Effector memory CD8-positive, alpha-beta T cell (primary cell): ENCODE results near the gene SLC39A13.
"Not testable (repeated sequence)": the region's sequence is repeated elsewhere in the genome, so short reads cannot be mapped to it uniquely, and the experiment has no call there.

Source experiments
- ATAC-seq: fragments of 150-1000 bp; cut with Tn5 transposase; replicated peaks from 2 replicates; pipeline ENCODE4 v1.10.0; 2021; ENCODE audit warnings: mild to moderate bottlenecking, moderate library complexity
- DNase-seq, 3 experiments: peaks; one replicate each; pipeline ENCODE4 v3.0.0; 2021
- H3K27ac Mint-ChIP-seq, 2 donors: one replicate each; pipeline ENCODE4 v1.8.0; 2022; ENCODE audit warnings: mild to moderate bottlenecking in 2 of 2, mixed read lengths in 2 of 2, moderate library complexity in 2 of 2
- H3K27me3 Mint-ChIP-seq, 2 donors: one replicate each; pipeline ENCODE4 v1.8.0; 2022; ENCODE audit warnings: mixed read lengths in 2 of 2
- H3K36me3 Mint-ChIP-seq: one replicate; pipeline ENCODE4 v1.8.0; 2022; ENCODE audit warnings: mild to moderate bottlenecking, moderate library complexity, mixed read lengths; ENCODE audit not compliant: insufficient read depth
- H3K4me1 Mint-ChIP-seq, 2 donors: one replicate each; pipeline ENCODE4 v1.8.0; 2022; ENCODE audit warnings: low read depth in 2 of 2, mixed read lengths in 2 of 2
- H3K4me3 Mint-ChIP-seq, 2 donors: one replicate each; pipeline ENCODE4 v1.8.0; 2022; ENCODE audit warnings: mild to moderate bottlenecking in 2 of 2, mixed read lengths in 2 of 2, moderate library complexity in 2 of 2
- H3K9me3 Mint-ChIP-seq, 2 donors: one replicate each; pipeline ENCODE4 v1.8.0; 2022; ENCODE audit warnings: mixed read lengths in 2 of 2

Gene SLC39A13

GRCh38 chr11:47448566-47449427 is 40.4 kb downstream of the SLC39A13 start, which contains the start of gene RAPSN:
TSS of gene RAPSN (minus strand) at chr11:47449136. CDS start at chr11:47448964, 172 bp downstream.
- no peaks in the 10 kb centered on the region for H3K4me1 Mint-ChIP-seq
- H3K27me3 Mint-ChIP-seq = no peaks in the 10 kb centered on the region
- no peaks in the 10 kb centered on the region for H3K36me3 Mint-ChIP-seq
- no peak for ATAC-seq
- peak within 1 kb of the TSS in 1 of 2 donors; percentile 38 for H3K27ac Mint-ChIP-seq
- no peak within 1 kb of the TSS for H3K4me3 Mint-ChIP-seq
- no peak for DNase-seq
- H3K9me3 Mint-ChIP-seq = no peaks in the 10 kb centered on the region

DNA sequence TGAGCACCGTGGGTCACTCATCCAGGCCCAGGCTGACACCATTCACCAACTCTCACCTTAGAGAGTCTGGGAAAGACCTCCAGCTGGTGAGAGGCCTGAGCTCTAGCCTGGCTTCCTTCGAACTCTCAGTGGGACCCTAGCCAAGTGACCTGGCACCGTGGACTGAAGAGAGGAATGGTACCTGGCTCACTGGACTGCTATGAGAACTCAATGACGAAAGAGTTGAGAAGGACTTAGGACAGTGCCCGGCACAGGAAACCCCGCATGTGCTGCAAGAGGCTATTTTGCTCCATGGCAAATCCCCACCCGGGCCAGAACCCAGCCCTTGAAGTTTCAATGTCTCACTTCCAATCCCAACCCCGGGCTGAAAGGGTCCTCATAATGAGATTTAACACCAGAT is 41.2 kb downstream of the SLC39A13 start:
- Mint-ChIP-seq H3K4me1 (no peaks in the 10 kb centered on the region), H3K9me3 (no peaks in the 10 kb centered on the region), H3K36me3 (no peaks in the 10 kb centered on the region), H3K27me3 (no peaks in the 10 kb centered on the region), H3K27ac (peak overlapping the region in 1 of 2 donors; percentile 38), H3K4me3 (no peak overlapping the region)
- no peak for DNase-seq
- ATAC-seq = no peak

GRCh38 chr11:47451436-47451835 is 43.0 kb downstream of the SLC39A13 start:
- Mint-ChIP-seq H3K27me3 (no peaks in the 10 kb centered on the region), H3K4me3 (no peak overlapping the region), H3K4me1 (no peaks in the 10 kb centered on the region), H3K9me3 (no peaks in the 10 kb centered on the region), H3K36me3 (no peaks in the 10 kb centered on the region), H3K27ac (no peak overlapping the region)
- DNase-seq (no peak), ATAC-seq (no peak)

- H3K4me3 Mint-ChIP-seq = no peak overlapping the region
- no peaks in the 10 kb centered on the region for H3K27me3 Mint-ChIP-seq
- ATAC-seq (no peak), DNase-seq (no peak)
- H3K36me3 Mint-ChIP-seq = no peaks in the 10 kb centered on the region
- H3K9me3 Mint-ChIP-seq = no peaks in the 10 kb centered on the region
- H3K27ac Mint-ChIP-seq = no peak overlapping the region
- H3K4me1 Mint-ChIP-seq = no peaks in the 10 kb centered on the region
Observed at GRCh38 chr11:47451990-47452389, 43.6 kb downstream of the SLC39A13 start.

DNA sequence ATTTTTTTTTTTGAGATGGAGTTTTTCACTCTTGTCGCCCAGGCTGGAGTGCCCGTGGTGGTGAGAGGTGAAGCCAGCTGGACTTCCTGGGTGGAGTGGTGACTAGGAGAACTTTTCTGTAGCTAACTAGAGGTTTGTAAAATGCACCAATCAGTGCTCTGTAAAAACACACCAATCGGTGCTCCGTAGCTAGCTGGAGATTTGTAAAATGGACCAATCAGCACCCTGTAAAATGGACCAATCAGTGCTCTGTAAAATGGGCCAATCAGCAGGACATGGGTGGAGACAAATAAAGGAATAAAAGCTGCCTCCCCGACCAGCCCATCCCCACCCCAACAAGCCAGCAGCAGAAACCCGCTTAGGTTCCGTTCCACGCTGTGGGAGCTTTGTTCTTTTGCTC is 45.0 kb downstream of the SLC39A13 start:
- no peak for ATAC-seq
- H3K36me3 Mint-ChIP-seq = peaks cover 3% of the 10 kb centered on the region
- no peaks in the 10 kb centered on the region for H3K4me1 Mint-ChIP-seq
- no peak overlapping the region for H3K27ac Mint-ChIP-seq
- H3K4me3 Mint-ChIP-seq = no peak overlapping the region
- no peak for DNase-seq
- H3K27me3 Mint-ChIP-seq = no peaks in the 10 kb centered on the region
- no peaks in the 10 kb centered on the region for H3K9me3 Mint-ChIP-seq

DNA sequence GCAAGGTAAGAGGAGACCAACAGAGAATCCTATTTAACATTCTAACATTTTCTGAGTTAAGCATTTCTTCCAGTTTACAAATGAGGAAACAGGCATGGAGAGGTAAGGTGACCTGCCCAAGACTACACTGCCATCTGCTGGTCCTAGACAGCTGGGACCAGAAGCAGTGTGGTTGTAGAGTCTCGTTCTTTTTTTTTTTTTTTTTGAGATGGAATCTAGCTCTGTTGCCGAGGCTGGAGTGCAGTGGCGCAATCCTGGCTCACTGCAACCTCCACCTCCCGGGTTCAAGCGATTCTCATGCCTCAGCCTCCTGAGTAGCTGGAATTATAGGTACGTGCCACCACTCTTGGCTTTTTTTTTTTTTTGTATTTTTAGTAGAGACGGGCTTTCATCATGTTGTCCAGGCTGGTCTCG is 45.9 kb downstream of the SLC39A13 start:
- H3K27me3 Mint-ChIP-seq, H3K4me3 Mint-ChIP-seq, H3K9me3 Mint-ChIP-seq, H3K4me1 Mint-ChIP-seq: not testable (repeated sequence)
- DNase-seq (peak; percentile 56), ATAC-seq (peak; percentile 99)
- H3K27ac Mint-ChIP-seq = peak overlapping the region in 1 of 2 donors; percentile 51
- H3K36me3 Mint-ChIP-seq = peaks cover 11% of the 10 kb centered on the region

DNA sequence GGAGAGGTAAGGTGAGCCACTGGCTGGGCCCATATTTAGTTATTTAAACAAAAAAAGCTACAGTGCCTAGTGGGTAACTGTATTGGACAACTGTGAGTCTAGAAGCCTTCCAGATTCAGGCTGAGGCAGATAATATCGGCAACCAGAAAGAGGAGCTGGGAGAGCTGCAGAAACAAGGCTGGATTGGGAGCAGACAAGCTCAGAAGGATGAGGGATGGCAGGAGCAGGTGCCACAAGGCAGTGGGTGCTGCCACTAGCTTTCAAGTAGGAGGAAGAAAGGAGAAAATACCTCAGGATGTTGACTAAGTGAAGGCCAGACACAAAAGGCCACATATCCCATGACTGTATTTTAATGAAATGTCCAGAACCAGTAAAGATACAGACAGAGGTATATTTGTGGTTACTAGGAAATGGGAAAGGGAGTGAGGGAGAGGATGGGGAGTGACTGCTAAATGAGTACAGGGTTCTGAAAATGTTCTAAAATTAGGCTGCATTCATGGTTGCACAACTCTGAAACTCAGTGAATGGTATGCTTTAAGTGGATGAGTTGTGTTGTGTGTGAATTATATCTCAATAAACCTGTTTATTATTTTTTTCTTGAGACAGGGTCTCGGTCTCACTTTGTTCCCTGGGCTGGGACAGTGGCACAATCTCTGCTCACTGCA is 52.3 kb downstream of the SLC39A13 start:
- no peak overlapping the region for H3K4me3 Mint-ChIP-seq
- H3K9me3 Mint-ChIP-seq = no peaks in the 10 kb centered on the region
- H3K27ac Mint-ChIP-seq = no peak overlapping the region
- H3K36me3 Mint-ChIP-seq = peaks cover 39% of the 10 kb centered on the region
- H3K4me1 Mint-ChIP-seq = peaks cover 5% of the 10 kb centered on the region in 2 donors
- DNase-seq (no peak), ATAC-seq (no peak)
- no peaks in the 10 kb centered on the region for H3K27me3 Mint-ChIP-seq

DNA sequence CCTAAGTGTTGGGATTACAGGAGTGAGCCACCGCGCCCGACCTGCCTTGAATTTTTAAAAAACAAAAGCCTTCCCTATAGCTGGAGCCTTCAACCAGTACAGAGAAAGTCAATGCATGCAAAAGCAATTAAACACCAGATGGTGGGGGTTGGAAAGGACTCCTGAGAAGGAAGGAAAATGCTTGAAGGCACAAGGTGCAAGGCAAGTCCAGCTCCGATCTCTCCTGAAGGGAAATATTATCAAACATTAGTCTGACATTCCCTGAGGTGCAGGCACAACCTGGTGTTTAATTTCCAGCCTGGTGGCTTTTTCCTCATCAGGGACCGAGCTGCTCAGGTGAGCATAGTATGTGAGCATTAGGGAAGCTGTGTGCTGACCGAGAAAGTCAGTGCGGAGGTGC is 53.5 kb downstream of the SLC39A13 start:
- Mint-ChIP-seq H3K4me1 (peaks cover 5% of the 10 kb centered on the region in 2 donors), H3K4me3 (no peak overlapping the region), H3K9me3 (no peaks in the 10 kb centered on the region), H3K27ac (peak overlapping the region; percentile 52 to 84), H3K36me3 (peaks cover 49% of the 10 kb centered on the region), H3K27me3 (no peaks in the 10 kb centered on the region)
- ATAC-seq (no peak), DNase-seq (no peak)

GRCh38 chr11:47464483-47464882 is 56.1 kb downstream of the SLC39A13 start:
- H3K36me3 Mint-ChIP-seq = peaks cover 62% of the 10 kb centered on the region
- H3K9me3 Mint-ChIP-seq = no peaks in the 10 kb centered on the region
- DNase-seq (no peak), ATAC-seq (no peak)
- peaks cover 8 to 22% of the 10 kb centered on the region in 2 donors for H3K4me1 Mint-ChIP-seq
- no peak overlapping the region for H3K4me3 Mint-ChIP-seq
- H3K27ac Mint-ChIP-seq = no peak overlapping the region
- no peaks in the 10 kb centered on the region for H3K27me3 Mint-ChIP-seq
